GM21529 (cell line): ENCODE results near the gene SLC37A3.
A peak's percentile ranks its signal among the peaks of the same experiment; 100 is the strongest.
"Not testable (repeated sequence)": the region's sequence is repeated elsewhere in the genome, so short reads cannot be mapped to it uniquely, and the experiment has no call there.

ENCODE experiments used
- ATAC-seq: cut with Tn5 transposase; IDR thresholded peaks from one replicate; pipeline ENCODE4 v1.9.1; 2021; ENCODE audit not compliant: unreplicated experiment

SLC37A3 gene

DNA sequence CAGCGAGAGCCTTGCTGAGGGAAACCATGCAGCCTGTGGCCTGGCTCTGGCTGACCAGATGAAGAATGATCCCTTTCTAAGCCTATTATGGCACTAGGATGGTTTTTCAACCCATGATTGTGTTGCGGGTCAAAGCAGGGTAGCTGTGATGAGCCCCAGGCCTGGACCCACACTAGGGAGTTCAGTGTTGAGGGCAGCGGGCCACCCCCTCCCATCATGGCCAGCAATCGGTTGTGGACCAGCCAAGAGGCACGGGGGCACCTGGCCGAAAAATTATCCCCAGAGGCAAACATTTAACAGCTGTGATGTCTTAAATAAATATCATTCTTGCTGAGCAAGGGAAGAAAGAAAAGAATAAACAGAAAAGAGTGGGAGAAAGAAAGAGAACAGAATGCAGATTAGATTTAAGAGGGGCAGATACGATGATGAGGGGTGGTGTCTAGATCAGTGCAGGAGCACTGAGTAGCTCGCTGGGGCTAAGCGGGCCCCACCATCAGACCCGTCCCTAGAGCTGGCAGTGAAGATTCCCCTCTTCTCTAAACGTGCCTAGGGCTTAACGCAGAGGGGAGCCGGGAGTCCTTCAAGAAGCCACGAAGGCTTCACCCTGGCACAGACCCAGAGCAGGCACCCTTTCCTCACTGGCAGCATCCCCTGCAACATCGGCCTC is 82.7 kb downstream of the SLC37A3 start:
- no peak for ATAC-seq

DNA sequence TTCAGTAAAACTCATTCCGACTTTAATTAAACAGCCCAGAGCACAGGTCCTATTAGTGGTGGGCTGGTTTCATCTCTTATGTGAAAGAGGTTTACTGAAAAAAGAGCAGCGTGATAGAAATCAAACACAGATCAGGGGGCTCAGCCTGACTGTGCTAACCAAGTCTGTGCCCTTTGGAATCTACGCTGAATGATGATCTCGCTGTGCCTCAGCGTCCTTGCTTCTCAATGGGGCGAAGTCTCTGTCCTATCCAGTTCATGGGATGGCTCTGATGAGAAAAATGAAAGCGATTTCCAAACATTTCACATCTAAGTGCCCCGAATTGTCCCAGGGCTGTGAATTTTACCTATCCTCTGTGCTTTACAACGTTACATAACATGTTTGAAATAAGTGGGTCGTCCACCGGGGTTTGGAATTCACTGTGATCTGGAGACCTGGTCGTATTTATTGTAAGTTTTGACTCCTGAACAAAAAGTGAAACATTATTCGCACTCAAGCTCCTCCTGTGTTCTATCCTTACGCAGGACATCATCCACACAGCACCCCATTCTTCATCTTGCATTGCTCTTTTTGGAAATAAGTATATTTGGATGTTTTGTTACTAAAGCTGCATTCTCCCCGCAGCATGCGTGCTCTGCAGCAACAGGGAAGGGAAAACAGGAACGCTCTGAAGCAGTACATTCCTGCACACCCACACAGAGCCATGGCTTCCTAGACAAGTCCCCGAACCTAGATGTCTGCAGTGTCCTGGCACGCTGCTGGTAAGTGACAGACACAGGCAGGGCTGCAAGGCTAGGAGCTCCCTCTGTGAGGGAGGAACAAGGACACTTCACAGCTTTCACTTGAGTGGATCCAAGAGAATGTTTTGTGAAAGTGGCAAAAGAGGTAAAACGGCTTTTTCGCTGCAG is 83.5 kb downstream of the SLC37A3 start:
- no peak for ATAC-seq

DNA sequence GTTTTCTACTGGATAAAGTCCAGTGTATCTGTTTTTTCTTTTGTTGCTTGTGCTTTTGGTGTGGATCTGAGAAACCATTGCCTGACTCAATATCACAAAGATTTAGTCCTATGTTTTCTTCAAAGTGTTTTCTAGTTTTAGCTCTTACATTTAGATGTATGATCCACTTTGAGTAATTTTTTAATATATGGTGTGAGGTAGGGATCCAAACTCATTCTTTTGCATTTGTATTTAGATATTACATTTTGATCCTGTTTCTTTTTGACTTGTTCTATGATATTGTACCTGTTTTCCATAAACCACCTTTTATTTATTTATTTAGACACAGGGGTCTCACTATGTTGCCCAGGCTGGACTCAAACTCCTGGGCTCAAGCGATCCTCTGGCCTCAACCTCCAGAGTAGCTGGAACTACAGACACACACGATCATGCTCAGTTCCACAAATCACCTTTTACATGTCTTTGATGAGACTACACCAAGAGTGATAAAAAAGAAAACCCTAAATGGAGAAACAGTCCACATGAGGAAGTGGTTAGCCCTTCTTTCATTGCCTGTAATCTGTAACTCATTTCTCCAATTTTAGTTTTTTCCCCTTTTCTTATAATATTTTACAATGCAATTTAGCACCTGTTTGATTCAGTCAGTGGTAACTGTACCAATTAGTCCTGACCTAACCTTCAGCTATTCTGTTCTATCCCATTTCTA is 86.0 kb downstream of the SLC37A3 start:
- ATAC-seq: no peak

DNA sequence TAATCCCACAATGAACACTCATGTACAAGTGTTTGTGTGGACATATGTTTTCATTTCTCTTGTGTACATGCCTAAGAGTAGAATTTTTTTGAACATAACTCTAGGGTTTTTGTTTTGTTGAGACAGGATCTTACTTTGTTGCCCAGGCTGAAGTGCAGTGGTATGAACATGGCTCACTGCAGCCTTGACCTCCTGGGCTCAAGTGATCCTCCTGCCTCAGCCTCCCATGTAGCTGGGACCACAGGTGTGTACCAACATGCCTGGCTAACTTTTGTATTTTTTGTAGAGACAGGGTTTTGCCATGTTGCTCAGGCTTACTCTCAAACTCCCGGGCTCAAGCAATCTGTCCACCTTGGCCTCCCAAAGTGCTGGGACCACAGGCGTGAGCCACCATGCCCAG is 87.2 kb downstream of the SLC37A3 start:
- not testable (repeated sequence) for ATAC-seq

DNA sequence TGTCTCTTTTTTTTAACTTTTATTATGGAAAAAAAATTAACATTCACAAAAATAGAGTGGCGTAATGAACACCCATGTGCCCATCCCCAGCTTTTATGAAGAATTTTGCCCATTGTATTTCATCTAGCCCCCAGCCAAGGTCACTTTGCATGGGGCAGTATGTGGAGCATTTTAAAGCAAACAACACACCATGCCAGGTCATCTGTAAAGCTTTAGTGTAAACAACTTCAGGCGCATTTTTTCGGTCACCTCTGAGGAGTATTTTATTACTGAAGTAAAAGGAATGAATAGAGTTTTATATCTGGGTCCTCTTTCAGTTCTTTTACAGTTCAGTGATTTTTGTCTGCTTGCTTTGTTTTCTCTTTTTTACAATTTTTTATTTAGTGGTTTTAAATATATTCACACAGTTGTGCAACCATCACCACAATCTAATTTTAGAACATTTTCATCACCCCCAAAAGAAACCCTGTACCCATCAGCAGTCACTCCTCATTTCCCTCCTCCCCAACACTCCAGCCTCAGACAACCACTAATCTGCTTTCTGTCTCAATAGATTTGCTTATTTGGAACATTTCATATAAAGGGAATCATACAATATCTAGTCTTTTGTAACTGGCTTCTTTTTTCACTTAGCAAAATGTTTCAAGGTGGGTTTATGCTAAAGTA is 87.9 kb downstream of the SLC37A3 start:
- ATAC-seq: no peak

DNA sequence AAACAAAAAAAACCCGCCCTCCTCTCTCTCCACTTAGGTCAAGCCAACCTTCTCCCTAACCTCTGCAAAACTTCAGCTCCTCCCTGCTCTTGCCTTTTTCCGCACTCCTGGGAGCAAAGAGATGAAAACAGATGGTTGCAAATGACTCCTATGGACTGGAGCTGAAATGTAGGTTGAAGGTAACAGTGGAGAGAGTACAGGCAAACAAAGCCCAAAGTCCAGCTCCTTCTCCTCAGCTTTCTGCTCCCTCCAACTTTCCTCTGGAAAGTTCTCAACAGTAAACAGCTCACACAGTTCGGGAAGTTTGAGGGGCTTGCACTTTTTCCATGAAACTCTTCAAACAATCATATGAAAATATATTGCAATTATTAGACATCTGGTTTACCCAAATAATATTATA is 90.3 kb downstream of the SLC37A3 start:
- no peak for ATAC-seq

DNA sequence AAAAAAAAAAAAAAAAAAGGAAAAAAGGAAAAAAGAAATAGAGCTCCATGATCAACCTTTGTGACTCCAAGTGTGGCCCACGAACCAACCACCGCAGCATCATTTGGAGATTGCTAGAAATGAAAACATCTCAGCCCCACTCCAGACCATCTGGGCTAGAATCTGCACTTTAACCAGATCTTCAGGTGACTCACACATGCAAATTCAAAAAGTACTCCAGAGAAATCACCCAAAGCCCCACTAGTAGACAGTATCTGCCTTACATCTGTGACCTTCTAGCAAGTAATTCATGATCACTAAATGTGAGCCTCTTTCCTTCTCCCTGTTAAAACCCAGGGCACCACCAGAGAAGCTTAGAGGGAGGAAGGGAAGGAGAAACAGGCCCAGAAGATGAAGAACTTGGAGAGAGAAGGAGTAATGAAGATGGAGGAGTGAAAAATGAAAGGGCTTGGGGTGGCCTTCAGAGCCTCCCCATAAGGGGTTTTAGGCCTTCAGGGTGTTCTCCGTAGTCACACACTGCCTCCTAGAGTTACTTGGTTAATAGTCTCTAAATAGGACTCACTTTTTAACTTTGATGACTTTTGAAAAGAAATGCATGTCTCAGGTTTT is 94.0 kb downstream of the SLC37A3 start:
- peak; percentile 55 for ATAC-seq

DNA sequence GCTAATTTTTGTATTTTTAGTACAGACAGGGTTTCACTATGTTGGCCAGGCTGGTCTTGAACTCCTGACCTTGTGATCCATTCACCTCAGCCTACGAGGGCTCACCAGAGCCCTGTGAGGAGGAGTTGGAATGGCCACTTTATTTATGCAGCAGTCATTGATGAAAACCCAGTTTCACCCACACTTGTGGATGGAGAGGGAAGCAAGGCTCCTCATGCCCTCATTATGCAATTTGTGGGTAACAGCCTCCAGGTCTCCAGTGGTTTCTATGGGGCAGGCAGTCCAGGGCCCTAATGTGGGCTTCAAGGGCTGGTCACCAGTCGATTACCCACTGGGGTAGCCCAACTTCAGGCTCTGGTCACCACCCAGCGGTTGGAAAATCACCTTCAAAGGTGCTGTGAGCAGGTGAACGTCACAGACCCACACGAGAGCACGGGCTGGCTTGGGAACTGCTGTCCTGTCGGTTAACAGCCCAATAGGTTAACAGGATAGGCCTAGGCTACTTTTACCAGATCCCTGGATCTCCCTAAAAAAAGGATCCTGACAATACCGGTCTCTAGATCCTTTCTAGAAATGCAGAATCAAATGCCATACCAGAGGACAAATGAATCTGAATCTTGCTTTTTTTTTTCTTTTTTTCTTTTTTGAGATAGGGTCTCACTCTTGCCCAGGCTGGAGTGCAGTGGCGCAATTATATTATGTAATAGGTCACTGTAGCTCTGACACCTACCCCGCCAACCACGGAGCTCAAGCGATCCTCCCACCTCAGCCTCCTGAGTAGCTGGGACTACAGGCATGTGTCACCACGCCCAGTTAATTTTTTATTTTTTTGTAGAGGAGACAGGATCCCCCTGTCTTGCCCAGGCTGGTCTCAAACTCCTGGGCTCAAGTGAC is 97.8 kb downstream of the SLC37A3 start:
- ATAC-seq: no peak

DNA sequence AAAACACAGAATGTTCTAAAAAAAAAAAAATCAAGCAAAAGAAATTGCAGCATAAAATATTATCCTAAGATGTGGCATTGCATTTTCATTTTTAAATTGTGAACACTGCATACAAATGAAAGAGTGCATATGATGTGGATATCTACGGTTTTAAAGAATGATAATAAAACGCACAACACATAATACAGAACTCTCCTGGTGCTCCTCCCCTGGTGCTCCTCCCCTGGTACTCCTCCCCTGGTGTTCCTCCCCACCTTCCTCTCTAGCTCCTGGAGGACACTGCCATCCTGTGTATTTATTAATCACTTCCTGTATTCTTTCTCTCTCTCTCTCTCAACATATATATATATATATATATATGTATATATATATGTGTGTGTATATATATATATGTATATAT is 100.1 kb downstream of the SLC37A3 start:
- no peak for ATAC-seq

DNA sequence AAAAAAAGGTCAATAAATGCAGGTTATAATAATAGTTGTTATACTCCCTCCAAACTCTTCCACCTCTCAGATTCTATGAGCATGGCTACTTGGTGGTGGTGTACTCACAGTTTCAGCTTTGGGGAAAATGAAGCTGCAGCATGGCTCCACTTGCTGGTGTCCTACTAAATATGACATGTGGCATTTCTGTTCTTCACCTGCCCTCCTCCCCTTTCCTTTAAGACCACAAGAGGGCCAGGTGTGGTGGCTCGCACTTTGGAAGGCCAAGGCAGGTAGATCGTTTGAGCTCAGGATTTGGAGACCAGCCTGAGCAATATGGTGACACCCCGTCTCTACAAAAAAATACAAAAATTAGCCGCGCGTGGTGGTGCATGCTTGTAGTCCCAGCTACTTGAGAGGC is 101.1 kb downstream of the SLC37A3 start:
- no peak for ATAC-seq

DNA sequence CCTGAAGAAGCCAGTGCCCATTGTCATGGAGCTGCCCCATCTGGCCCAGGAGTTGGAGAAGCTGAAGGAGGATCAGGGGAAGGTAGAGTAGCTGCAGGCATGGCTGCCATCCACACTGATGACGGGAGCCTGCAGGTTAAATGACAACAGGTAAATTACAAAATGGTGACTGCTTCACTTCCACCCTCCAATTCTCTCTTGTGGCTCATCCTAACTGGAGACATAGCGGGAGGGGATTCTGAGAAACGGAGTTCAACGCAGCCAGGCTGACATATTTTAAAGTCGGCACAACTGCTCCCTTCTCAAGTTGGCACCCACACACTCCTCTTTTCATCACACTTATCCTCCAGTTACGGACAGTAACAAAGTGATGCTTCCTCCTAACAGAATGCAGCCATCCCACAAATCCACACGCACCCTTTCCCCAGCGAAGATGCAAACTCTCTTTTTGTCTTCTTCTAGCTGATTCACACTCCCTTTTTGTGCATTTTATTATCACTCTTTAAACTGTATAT is 103.0 kb downstream of the SLC37A3 start:
- ATAC-seq: no peak

DNA sequence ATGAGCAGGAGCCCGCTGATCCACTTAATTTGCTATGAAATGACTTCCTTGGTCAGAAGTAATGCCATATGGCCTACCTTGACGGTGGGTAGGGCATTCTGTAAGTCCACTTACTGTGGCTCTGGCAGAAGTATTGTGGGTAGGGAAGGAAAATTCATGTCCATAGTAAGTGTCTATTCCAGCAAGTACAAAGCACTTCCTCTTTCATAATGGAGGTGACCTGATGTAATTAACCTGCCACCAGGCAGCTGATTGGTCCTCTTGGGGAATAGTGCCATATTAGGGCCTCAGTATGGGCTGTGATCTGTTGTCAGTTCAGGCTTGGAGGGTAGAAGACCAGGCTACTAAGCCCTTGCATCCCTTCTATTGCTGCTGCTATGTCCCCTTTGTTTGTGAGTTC is 103.9 kb downstream of the SLC37A3 start:
- ATAC-seq: no peak

DNA sequence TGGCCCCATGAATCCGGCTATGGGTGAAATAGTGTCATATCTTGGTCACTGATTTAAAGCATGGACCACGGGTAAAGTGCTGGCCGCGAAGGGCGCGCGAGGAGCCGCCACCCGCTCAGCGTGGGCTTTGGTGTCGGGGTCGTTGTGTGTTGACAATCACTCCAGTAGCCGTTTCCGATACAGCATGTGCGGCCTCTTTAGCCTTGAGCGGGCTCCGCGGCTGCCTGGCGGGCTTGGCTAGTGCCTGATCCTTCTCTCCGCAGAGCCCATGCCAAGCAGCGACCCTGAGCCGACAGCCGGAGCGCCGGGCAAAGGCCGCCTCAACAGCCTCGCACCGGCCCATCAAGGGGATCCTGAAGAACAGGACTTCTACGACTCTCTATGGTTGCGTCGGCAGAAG is 105.9 kb downstream of the SLC37A3 start:
- no peak for ATAC-seq

DNA sequence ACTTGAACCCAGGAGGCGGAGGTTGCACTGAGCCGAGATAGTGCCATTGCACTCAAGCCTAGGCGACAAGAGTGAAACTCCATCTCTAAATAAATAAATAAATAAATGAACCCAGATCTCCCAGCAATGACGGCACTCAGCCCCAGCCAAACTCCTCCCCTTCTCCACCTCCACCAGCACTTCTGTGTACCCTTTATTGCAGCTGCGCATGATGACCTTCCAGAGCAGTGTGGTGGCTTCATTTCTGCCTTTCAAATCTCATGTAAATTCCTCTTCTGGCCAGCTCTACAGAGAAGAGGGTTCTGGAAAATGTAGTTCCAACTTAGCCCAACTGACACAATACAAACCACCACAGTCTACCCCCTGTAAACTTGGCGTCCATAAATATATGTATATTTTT is 108.5 kb downstream of the SLC37A3 start:
- no peak for ATAC-seq

DNA sequence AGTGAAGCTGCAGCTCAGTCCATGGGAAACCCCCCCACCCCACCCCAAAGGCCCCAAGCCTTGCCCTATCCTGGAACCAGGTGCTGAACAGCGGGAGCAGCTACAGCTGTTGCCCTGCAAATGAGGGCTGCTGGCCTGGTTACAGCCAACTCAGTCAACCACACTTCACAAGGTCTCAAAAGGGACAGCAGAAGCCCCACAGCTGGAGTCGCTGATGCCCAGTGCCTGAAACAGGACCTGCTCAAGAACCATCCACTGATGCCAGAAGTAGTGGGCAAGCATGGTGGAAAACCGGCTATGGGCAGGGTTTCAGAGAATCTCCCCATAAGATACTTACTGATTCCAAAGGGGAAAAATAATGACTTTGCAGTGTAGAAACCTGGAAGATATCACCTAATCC is 110.3 kb downstream of the SLC37A3 start:
- ATAC-seq: no peak

DNA sequence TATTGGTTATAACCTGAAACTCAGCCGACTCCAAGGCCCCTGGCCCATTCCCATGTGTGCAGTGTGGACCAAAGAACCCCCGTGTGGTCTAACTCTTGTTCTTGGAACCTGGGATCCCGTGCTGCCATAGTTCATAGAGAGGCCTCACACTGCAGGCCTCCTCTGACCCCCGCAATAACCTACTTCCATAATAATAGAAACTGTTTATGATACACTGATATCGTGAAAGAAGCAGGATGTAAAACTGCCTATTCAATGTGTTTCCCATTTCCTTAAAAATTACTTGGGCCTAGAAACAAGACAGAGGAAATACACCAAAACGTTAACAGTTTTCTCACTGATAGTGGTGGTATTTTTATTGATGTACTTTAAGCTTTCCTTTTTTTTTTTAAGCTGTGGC is 112.4 kb downstream of the SLC37A3 start:
- ATAC-seq: no peak

DNA sequence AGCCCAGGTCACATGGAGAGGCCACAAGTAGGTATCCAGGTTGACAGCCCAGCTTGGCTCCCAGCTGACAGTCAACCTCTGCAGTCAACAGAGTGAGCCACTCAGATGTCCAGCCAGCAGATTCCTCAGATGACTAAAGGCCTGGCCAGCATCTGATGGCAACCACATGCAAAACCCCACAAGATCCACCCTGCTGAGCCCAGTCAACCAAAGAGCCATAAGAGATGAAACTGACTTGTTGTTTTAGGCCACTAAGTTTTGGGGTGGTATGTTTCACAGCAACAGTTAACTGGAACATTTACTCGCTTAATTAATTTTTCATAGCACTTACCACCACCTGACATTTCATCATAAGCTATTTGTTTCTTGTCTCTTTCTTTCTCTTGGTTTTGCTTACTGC is 114.3 kb downstream of the SLC37A3 start:
- no peak for ATAC-seq
